Stimulated activated CD8-positive, alpha-beta memory T cell treated with anti-CD3 and anti-CD28 coated beads, Interleukin-15, amount 100 ng/mL, for 24 hours (primary cell): ENCODE data around the gene DRC1.

Experiments used
- DNase-seq: peaks from one replicate; pipeline ENCODE4 v3.0.0-alpha.2; 2020; ENCODE audit warnings: low read depth

DRC1 gene

GRCh38 chr2:26399771-26400376, 1.8 kb upstream of the DRC1 start:
- no peak for DNase-seq

- DNase-seq = no peak
Observed at GRCh38 chr2:26400723-26401122, 997 bp upstream of the DRC1 start.

GRCh38 chr2:26407526-26407925, 5.8 kb downstream of the DRC1 start:
- no peak for DNase-seq

GRCh38 chr2:26409785-26410184, 8.1 kb downstream of the DRC1 start:
- DNase-seq = no peak

GRCh38 chr2:26410764-26411243, 9.1 kb downstream of the DRC1 start:
- no peak for DNase-seq

GRCh38 chr2:26411419-26411818, 9.7 kb downstream of the DRC1 start:
- DNase-seq = no peak

- no peak for DNase-seq
Observed at GRCh38 chr2:26412091-26412673, 10.5 kb downstream of the DRC1 start.

GRCh38 chr2:26414311-26414710, 12.6 kb downstream of the DRC1 start:
- DNase-seq = no peak

- DNase-seq = no peak
Observed at GRCh38 chr2:26421961-26422360, 20.2 kb downstream of the DRC1 start.

- no peak for DNase-seq
Observed at GRCh38 chr2:26422947-26423629, 21.4 kb downstream of the DRC1 start.

- no peak for DNase-seq
Observed at GRCh38 chr2:26423750-26424149, 22.0 kb downstream of the DRC1 start.

- no peak for DNase-seq
Observed at GRCh38 chr2:26424221-26424620, 22.5 kb downstream of the DRC1 start.

GRCh38 chr2:26428846-26429245, 27.1 kb downstream of the DRC1 start:
- DNase-seq = no peak

- DNase-seq = no peak
Observed at GRCh38 chr2:26429779-26430578, 28.3 kb downstream of the DRC1 start.

- no peak for DNase-seq
Observed at GRCh38 chr2:26430826-26431225, 29.1 kb downstream of the DRC1 start.

- no peak for DNase-seq
Observed at GRCh38 chr2:26432363-26432762, 30.6 kb downstream of the DRC1 start.

- no peak for DNase-seq
Observed at GRCh38 chr2:26432859-26433258, 31.1 kb downstream of the DRC1 start.

- no peak for DNase-seq
Observed at GRCh38 chr2:26435106-26435505, 33.4 kb downstream of the DRC1 start.

- no peak for DNase-seq
Observed at GRCh38 chr2:26438526-26438925, 36.8 kb downstream of the DRC1 start.

- DNase-seq = no peak
Observed at GRCh38 chr2:26438926-26439325, 37.2 kb downstream of the DRC1 start.

- DNase-seq = no peak
Observed at GRCh38 chr2:26442301-26442700, 40.6 kb downstream of the DRC1 start.

- DNase-seq = no peak
Observed at GRCh38 chr2:26442707-26443106, 41.0 kb downstream of the DRC1 start.

GRCh38 chr2:26444236-26444635, 42.5 kb downstream of the DRC1 start:
- DNase-seq = no peak
